ENCODE results near the gene MAST1.

Gene MAST1

DNA sequence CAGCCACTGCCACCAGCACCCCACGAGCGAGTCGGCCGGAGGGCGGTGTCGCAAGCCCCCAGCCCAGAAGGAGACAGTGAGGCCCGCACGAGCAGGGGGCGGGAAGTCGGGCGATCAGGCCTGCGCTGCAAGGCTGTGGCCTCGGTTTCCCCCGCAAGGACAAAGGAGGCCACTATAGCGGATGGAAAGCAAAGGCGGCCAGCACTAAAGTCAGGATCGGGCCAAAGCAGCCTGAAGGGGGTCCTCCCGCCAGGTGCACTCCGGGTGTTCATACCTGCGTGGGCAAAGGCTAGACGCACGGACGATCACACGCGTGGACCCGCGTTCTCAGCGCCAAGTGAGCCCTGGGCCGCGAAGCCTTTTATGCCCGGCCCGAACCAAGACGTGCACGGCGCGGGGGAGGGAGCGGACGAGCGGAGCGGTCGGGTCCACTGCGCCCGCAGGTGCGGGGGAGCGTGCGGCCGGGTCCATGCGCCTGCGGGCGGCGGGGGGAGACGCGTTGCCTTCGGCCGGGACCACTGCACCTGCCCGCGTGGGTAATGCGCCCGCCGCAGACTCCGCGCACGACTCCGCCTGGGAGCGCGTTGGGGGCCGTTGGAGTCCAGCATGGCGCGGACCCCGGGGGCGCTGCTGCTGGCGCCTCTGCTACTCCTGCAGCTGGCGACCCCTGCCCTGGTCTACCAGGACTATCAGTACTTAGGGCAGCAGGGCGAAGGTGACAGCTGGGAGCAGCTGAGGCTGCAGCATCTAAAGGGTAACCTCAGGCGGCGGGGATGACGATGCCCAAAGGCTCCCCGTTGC, 36.6 kb upstream of the MAST1 start, which contains the start of the genes PRDX2 and THSD8:
Gene PRDX2, minus strand, starts transcription at position 335 of the 801 bp plus-strand sequence. CDS start 539 bp downstream, outside the sequence.
Gene THSD8, plus strand, starts transcription at position 604 of the 801 bp plus-strand sequence. Its CDS starts 3 bp downstream, at position 607.
- H3K9ac ChIP-seq: peak within 1 kb of the TSS; percentile 100
- peak within 1 kb of the TSS; percentile 97 for H3K4me3 ChIP-seq (ENCODE audit: low read depth, low read length)
- no peaks in the 10 kb centered on the region for H3K36me3 ChIP-seq (ENCODE audit: control insufficient read depth, insufficient read depth, low read length)
- TF ChIP-seq CTCF (IDR thresholded peaks at IDR 0.05): no peak
- peak within 1 kb of the TSS; percentile 99 for H3K4me2 ChIP-seq (ENCODE audit: low read length)
- peaks cover 13% of the 10 kb centered on the region for H3K4me1 ChIP-seq
- no peaks in the 10 kb centered on the region for H3K27me3 ChIP-seq (ENCODE audit: control insufficient read depth, insufficient read depth, low read length)
- peaks cover 14% of the 10 kb centered on the region for H3K79me2 ChIP-seq
- peak within 1 kb of the TSS; percentile 96 for H2AFZ ChIP-seq
- no peaks in the 10 kb centered on the region for H3K9me3 ChIP-seq (ENCODE audit: control insufficient read depth, low read length)
- peak within 1 kb of the TSS; percentile 95 for H3K27ac ChIP-seq

GRCh38 chr19:12802267-12803106, 35.8 kb upstream of the MAST1 start:
- Histone ChIP-seq H3K4me2 (ENCODE audit: low read length) (peak overlapping the region; percentile 99), H3K27me3 (ENCODE audit: control insufficient read depth, insufficient read depth, low read length) (no peaks in the 10 kb centered on the region), H3K4me1 (peaks cover 17% of the 10 kb centered on the region), H3K9me3 (ENCODE audit: control insufficient read depth, low read length) (no peaks in the 10 kb centered on the region), H3K36me3 (ENCODE audit: control insufficient read depth, insufficient read depth, low read length) (no peaks in the 10 kb centered on the region), H3K27ac (peak overlapping the region; percentile 95), H3K79me2 (peaks cover 14% of the 10 kb centered on the region), H3K9ac (no peak overlapping the region), H3K4me3 (ENCODE audit: low read depth, low read length) (peak overlapping the region; percentile 97), H2AFZ (peak overlapping the region; percentile 96)
- no peak for TF ChIP-seq CTCF (IDR thresholded peaks at IDR 0.05)

- no peak overlapping the region for H3K4me2 ChIP-seq (ENCODE audit: low read length)
- H3K4me1 ChIP-seq: peaks cover 17% of the 10 kb centered on the region
- no peak overlapping the region for H3K9ac ChIP-seq
- H2AFZ ChIP-seq: no peak overlapping the region
- no peaks in the 10 kb centered on the region for H3K36me3 ChIP-seq (ENCODE audit: control insufficient read depth, insufficient read depth, low read length)
- H3K9me3 ChIP-seq (ENCODE audit: control insufficient read depth, low read length): no peaks in the 10 kb centered on the region
- peaks cover 14% of the 10 kb centered on the region for H3K79me2 ChIP-seq
- H3K27me3 ChIP-seq (ENCODE audit: control insufficient read depth, insufficient read depth, low read length): no peaks in the 10 kb centered on the region
- H3K4me3 ChIP-seq (ENCODE audit: low read depth, low read length): no peak overlapping the region
- no peak for TF ChIP-seq CTCF (IDR thresholded peaks at IDR 0.05)
- H3K27ac ChIP-seq: no peak overlapping the region
Observed at GRCh38 chr19:12804051-12804450, 34.3 kb upstream of the MAST1 start.

GRCh38 chr19:12806242-12807081, 31.9 kb upstream of the MAST1 start, which contains the start of gene RNASEH2A:
Gene RNASEH2A (plus strand): TSS chr19:12806584. CDS start chr19:12806674, 90 bp downstream.
- Histone ChIP-seq H3K4me2 (ENCODE audit: low read length) (peak within 1 kb of the TSS; percentile 93), H3K4me1 (peaks cover 10% of the 10 kb centered on the region), H3K36me3 (ENCODE audit: control insufficient read depth, insufficient read depth, low read length) (no peaks in the 10 kb centered on the region), H3K79me2 (peaks cover 1% of the 10 kb centered on the region), H3K9ac (peak within 1 kb of the TSS; percentile 24), H3K4me3 (ENCODE audit: low read depth, low read length) (peak within 1 kb of the TSS; percentile 72), H3K9me3 (ENCODE audit: control insufficient read depth, low read length) (no peaks in the 10 kb centered on the region), H3K27ac (peak within 1 kb of the TSS; percentile 32), H3K27me3 (ENCODE audit: control insufficient read depth, insufficient read depth, low read length) (no peaks in the 10 kb centered on the region), H2AFZ (peak within 1 kb of the TSS; percentile 95)
- TF ChIP-seq CTCF (IDR thresholded peaks at IDR 0.05): no peak

All from parathyroid adenoma (tissue), 2 donors.